NCI-H1436 (cell line): ENCODE results near the gene REEP5.
"Not testable (repeated sequence)": the region's sequence is repeated elsewhere in the genome, so short reads cannot be mapped to it uniquely, and the experiment has no call there.

Experiments used
- DNase-seq: peaks from one replicate; lab custom pipeline; 2025; lab: John Stamatoyannopoulos, UW

Gene REEP5

DNA sequence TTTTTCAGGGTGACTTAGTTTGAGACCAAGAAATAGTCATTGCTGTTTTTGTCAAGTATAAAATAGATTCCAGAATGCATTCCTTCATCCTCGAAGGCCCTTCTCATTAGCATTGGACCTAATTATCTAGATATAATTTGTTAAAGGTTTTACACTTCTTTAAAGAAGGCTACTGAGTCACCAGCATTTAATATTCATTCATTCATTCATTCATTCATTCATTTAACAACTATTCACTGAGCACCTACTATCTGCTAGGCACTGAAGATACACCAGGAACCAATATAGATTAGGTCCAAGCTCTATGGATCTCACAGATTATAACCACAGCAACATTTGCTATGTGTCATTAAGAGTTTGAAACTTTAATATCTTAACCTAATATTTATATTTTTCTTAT lies 11.1 kb upstream of the REEP5 start:
- DNase-seq = no peak

GRCh38 chr5:112931473-112931872 lies 9.4 kb upstream of the REEP5 start:
- DNase-seq = no peak

GRCh38 chr5:112930082-112930344 lies 8.0 kb upstream of the REEP5 start:
- no peak for DNase-seq

GRCh38 chr5:112929336-112930081 lies 7.5 kb upstream of the REEP5 start:
- DNase-seq = no peak

DNA sequence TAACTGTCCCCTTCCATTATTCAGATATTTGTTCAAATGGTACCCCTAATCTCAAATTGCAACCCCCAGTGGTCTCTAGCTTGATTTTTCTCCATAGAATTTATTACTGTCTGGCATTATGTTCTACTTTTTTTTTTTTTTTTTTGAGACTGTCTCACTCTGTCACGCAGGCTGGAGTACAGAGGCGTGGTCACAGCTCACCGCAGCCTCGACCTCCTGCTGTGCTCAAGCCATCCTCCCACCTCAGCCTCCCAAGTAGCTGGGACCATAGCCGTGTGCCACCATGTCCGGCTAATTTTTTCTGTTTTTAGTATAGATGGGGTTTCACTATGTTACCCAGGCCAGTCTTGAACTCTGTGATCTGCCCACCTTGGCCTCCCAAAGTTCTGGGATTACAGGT lies 2.0 kb upstream of the REEP5 start:
- no peak for DNase-seq

DNA sequence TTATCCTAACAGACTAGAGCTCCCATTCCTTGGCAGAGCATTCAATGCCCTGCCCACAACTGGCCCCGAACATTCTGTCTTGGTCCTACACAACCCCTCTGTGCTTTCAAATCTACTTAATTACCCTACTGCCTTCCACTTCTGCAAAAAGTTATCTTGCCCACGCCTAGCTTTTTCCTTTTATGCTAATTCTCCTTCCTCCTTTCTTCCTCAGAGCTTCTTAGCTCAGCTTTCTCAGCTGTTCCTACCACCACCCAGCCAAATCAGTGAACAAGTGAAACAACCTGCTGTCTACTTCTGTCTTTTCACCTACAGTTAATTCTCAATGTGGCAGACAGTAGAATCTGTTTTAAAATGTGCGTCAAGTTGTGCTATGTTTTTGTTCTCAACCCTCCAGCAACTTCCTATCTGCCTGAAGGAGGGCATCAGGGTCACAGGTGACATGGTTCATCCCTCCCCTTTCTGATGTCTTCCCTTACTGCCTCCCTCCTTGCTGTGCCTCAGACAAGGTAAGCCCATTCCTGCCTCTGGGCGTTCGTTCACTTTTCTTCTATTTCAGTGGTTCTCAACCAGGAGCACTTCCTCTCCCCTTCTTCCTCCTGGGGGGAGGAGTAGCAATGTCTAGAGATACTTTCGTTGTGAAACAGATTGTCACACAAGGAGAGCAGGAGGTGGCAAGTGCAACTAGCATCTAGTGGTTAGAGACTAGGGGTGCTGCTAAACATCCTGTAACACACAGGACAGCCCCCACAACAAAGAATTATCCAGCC lies 1.3 kb upstream of the REEP5 start:
- DNase-seq = no peak

GRCh38 chr5:112921026-112921832 lies 798 bp downstream of the REEP5 start:
- DNase-seq = peak; percentile 43

DNA sequence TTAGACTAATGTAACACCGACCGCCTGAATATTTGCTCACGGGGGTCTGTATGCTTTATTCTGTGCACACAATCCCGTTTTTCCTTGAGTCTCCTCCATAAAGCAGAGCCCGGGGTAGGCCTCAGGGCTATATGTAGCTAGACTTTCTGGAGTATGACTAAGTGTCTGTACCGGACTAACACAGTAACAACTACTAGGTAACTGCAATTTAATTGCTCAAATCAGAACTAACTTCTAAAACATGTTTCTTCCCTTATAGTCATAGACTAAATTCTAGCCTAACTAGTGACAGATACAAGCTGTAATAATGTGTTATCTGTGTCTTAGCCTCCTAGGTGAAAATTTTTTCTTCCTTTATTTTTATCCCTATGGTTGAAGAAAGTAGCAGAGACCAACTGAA lies 2.1 kb downstream of the REEP5 start:
- no peak for DNase-seq

- no peak for DNase-seq
These were observed 3.3 kb downstream of the REEP5 start for GRCh38 chr5:112918679-112919078.

DNA sequence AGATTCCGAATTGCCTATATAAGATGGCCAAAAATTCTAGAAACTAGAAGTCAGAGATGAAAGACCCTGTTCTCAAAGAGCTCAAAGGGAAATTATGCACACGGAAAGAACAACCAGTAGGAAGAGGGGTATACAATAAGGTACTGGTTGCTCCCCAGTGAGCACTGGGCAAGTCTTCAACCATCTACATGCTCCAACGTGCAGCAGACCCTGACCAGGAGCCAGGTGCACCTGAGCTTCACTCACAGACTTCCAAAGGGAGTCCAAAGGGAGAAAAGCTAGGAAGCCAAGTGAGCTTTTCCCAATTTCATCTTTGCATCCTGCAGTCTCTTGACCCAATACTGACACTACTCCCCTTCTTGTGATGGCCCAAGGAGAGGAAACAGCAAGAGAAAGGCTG lies 3.9 kb downstream of the REEP5 start:
- no peak for DNase-seq

- DNase-seq = no peak
These were observed 4.5 kb downstream of the REEP5 start for GRCh38 chr5:112917453-112917995.

DNA sequence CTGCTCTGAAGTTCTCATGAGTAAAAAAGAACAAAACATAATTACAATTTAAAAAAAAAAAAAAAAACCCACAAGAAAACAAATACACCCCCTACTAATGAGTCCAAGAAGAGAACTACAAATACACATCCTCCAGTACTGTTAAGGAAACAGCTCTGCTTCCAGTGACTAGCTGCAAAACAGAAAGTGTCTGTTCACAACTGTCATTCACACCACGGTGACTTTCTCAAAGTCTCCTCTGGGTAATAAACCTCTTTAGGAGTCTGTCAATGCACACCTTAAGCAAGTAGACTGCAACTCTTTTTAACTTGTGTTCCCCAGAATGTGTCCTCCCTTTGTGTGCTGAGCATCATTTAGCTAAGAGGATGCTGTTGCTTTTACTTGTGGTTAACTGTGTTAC lies 6.2 kb downstream of the REEP5 start:
- no peak for DNase-seq

DNA sequence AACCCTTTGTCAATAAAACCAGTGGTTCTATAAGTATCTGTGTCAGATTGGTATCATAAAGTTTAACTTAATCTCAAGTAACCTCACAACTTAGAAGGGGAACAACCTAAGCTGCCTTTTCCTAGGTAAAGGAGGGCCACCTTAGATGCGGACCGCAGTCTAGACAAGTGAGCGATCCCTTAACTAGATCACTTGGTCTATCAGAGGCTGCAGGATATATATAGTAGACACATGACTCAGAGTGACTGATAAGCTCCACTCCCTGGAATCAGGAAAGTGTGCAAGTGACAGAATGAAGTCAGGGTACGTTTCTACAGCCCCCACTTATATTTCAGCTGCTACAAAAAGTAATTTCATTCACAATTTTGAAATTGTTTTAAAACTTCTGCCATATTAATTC lies 7.4 kb downstream of the REEP5 start:
- no peak for DNase-seq

DNA sequence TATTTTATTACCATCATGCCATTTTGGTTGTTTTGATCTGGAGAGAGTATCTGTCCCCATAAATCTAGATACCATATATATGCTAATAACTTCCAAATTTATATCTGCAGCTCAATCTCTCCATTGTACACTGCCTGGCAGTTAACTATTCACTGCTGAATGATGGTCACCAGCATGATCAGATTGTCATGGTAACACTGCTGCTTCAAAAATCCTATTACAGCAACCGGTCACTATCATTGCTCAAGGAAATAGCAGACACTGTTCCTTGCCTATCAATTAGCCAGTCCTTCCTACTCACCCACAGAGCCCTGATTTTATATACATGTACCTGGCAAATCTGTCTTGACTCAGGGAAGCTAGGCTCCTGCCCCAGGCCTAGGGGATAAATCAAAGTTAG lies 11.5 kb downstream of the REEP5 start:
- no peak for DNase-seq

DNA sequence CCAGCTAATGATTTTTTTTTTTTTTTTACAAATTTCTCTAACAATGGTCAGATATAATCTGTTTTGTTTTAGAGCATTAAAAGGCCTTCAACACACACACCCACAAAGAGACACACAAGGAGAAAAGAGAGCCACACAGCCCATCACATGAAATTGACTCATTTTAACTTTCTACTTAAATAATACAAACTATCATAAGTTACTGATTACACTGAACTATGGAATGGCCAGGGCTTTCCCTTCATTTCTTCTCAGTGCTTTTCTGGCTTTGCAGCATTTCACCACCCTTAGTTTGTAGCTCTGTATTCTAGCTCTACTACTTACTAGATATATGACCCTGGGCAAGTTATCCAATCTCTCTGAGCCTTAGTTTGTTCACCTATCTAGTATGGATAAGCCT lies 13.2 kb downstream of the REEP5 start:
- no peak for DNase-seq

- no peak for DNase-seq
These were observed 14.8 kb downstream of the REEP5 start for GRCh38 chr5:112907166-112907631.

- no peak for DNase-seq
These were observed 15.4 kb downstream of the REEP5 start for GRCh38 chr5:112906637-112907036.

DNA sequence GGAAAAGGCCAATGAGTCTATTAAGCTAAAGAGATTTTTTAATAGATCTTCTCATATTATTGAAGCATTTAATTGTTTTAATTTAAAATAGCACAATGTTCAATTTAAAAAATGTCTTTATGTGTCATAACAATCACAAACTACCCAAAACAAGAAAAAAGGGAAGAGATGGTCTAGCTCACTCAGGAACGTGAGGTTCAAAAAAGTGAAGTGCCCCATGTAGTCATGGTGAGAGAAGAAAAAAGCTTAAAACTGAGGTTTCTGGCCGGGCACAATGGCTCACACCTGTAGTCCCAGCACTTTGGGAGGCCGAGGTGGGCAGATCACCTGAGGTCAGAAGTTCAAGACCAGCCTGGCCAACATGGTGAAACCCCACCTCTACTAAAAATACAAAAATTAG lies 17.0 kb downstream of the REEP5 start:
- not testable (repeated sequence) for DNase-seq

- no peak for DNase-seq
These were observed 19.5 kb downstream of the REEP5 start for GRCh38 chr5:112902561-112902960.

DNA sequence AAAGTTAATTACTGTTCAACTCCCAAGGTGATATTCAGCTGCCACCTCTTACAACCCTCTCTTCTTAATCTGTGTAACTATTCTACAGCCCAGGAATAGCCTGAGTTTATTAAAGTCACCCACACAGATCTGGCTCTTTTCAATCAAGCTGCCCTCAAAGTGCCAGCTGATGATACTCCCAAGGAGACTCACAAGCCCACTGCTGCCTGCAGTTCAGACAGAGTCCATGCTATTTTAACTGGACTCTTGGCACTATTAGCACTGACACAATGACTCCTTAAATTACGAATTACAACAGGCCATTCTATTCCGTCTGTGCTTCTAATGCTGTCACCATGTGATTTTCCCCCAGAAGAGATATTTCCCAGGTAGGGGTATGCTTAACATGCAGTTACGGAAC lies 26.3 kb downstream of the REEP5 start:
- DNase-seq = no peak

GRCh38 chr5:112892776-112893175 lies 29.3 kb downstream of the REEP5 start:
- no peak for DNase-seq

DNA sequence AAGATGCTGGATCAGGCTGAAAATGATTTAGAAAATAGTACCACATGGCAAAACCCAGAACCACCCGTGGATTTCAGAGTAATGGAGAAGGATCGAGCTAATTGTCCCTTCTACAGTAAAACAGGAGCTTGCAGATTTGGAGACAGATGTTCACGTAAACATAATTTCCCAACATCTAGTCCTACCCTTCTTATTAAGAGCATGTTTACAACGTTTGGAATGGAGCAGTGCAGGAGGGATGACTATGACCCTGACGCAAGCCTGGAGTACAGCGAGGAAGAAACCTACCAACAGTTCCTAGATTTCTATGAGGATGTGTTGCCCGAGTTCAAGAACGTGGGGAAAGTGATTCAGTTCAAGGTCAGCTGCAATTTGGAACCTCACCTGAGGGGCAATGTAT lies 30.0 kb downstream of the REEP5 start:
- not testable (repeated sequence) for DNase-seq

DNA sequence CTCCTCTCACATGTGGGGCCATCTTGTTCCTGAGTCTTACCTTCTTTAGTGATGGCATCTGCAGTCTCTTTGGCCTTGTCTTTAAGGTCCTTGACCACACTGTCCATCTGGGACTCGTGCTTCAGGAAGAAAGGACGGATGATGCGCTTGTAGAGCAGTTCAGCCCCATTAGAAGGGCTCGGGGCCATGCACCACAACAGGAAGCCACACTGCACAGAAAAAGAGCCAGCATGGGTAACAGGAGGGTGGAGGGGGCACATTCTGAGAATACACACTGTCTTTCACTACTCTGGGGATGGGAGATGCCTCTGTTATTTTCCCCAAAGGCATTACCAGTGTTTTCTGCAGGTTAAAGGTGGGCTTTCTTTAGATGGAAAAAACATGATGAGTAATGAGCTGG lies 35.1 kb downstream of the REEP5 start:
- no peak for DNase-seq
